Myocyte (in vitro differentiated cells): ENCODE data around the gene FHL5. TPM values are rescaled to one million over a fixed set of nuclear protein-coding genes. Genes with fewer than 3 reads are reported as not detected.

ENCODE experiments used
- total RNA-seq: library from RNA; depleted of rRNA; stranded (reverse); fragments of >200 nt; gene quantifications from 2 replicates; pipeline ENCODE4 v1.2.3, GENCODE V29; 2014

Gene FHL5
- total RNA-seq, 1 donor from 2014 or later: not detected

Other genes with a start within 250 kb of the FHL5 start
- gene UFL1, start 41.3 kb upstream of the FHL5 start, total RNA-seq: 26.6 and 33.3 TPM in 2 replicates